Vagina (tissue), 2 donors: ENCODE measurements around the gene CATSPERD. TPM values are rescaled to one million over a fixed set of nuclear protein-coding genes. Genes with fewer than 3 reads are reported as not detected.
"Not testable (repeated sequence)": the region's sequence is repeated elsewhere in the genome, so short reads cannot be mapped to it uniquely, and the experiment has no call there.

Source experiments
- DNase-seq, 2 donors: peaks; one replicate each; pipeline ENCODE4 v3.0.0-alpha.2; 2017; ENCODE audit errors: extremely low spot score in 2 of 2
- H3K27ac ChIP-seq: fragments of 200-600 bp; sonication (generic); one replicate; pipeline ENCODE4 v1.5.1; 2019
- H3K27me3 ChIP-seq: fragments of 200-600 bp; sonication (generic); one replicate; pipeline ENCODE4 v1.5.1; 2019
- H3K36me3 ChIP-seq, 2 donors: fragments of 200-600 bp; sonication (generic); one replicate each; pipeline ENCODE4 v1.5.1; 2017 to 2019
- H3K4me1 ChIP-seq: fragments of 200-600 bp; sonication (generic); one replicate; pipeline ENCODE4 v1.5.1; 2019
- H3K4me3 ChIP-seq, 2 donors: fragments of 200-600 bp; sonication (generic); 1 replicate in 1 of 2; 2 replicates in 1 of 2; pipeline ENCODE4 v1.5.1; 2016 to 2019
- H3K9me3 ChIP-seq: fragments of 200-600 bp; sonication (generic); one replicate; pipeline ENCODE4 v1.5.1; 2019
- CTCF ChIP-seq, 3 experiments: fragments of 450-650 bp in 2 of 3; fragments of 200-600 bp in 1 of 3; sonication (generic) in 1 of 3; IDR thresholded peaks; one replicate each; pipeline ENCODE4 v1.5.1; 2017 to 2019; ENCODE audit warnings: antibody characterized with exemption in 3 of 3, mild to moderate bottlenecking in 2 of 3, moderate library complexity in 2 of 3
- POLR2A ChIP-seq, 2 donors: fragments of 450-650 bp; IDR thresholded peaks; one replicate each; pipeline ENCODE4 v1.6.1; 2017; ENCODE audit warnings: antibody characterized with exemption in 2 of 2, mild to moderate bottlenecking in 2 of 2, moderate library complexity in 2 of 2
- POLR2AphosphoS5 ChIP-seq, 2 donors: sonication (generic); formaldehyde crosslinking; IDR thresholded peaks; one replicate each; pipeline ENCODE4 v1.9.0; 2017; ENCODE audit warnings: antibody characterized with exemption in 2 of 2, mild to moderate bottlenecking in 2 of 2, low read depth in 1 of 2; ENCODE audit not compliant: insufficient read depth in 1 of 2
- intact Hi-C: fragments of 100-400 bp; cut with DNase I; formaldehyde crosslinking; loops from one replicate; pipeline ENCODE4 v1.15.1; 2023
- total RNA-seq: library from RNA; depleted of rRNA; stranded (reverse); fragments of >200 nt; gene quantifications from one replicate; pipeline ENCODE4 v1.2.3, GENCODE V29; 2016

The CATSPERD gene
- total RNA-seq, 1 donor from 2014 or later, result not detected

DNA sequence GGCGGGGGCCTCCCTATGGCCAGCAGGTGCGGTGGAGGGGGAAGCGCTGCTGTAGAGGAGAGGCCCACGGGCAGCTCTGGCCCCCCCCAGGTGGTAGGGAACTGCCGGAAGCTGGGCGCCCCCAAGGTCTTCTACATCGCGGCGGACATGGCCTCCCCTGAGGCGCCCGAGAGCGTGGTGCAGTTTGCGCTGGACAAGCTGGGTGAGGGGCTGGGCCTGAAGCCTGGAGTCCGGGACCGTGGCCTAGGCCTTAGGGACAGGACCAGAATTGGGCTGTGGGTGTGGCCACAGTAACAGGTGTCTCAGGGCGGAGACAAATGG is 34.2 kb upstream of the CATSPERD start:
- intact Hi-C loops, result loop anchor here (5.0 kb wide), 1 partner anchor 64 kb away; the partner anchor contains the start of genes SAFB and SAFB2
- no peaks in the 10 kb centered on the region for H3K9me3 ChIP-seq
- no peak for TF ChIP-seq POLR2AphosphoS5 (IDR thresholded peaks at IDR 0.05; ENCODE audit: insufficient read depth in 1 of 2, low read depth in 1 of 2)
- no peak for TF ChIP-seq POLR2A (IDR thresholded peaks at IDR 0.05)
- TF ChIP-seq CTCF (IDR thresholded peaks at IDR 0.05), result no peak
- H3K4me1 ChIP-seq, result peaks cover 20% of the 10 kb centered on the region
- H3K27me3 ChIP-seq, result no peaks in the 10 kb centered on the region
- H3K4me3 ChIP-seq, result peak overlapping the region; percentile 56 to 59
- H3K36me3 ChIP-seq, result no peaks in the 10 kb centered on the region
- peak overlapping the region; percentile 67 for H3K27ac ChIP-seq
- DNase-seq, result no peak

- TF ChIP-seq POLR2AphosphoS5 (IDR thresholded peaks at IDR 0.05; ENCODE audit: insufficient read depth in 1 of 2, low read depth in 1 of 2) (peak; percentile 29 to 71), CTCF (IDR thresholded peaks at IDR 0.05) (peak; percentile 37 to 73 (median 50)), POLR2A (IDR thresholded peaks at IDR 0.05) (peak in 1 of 2 donors; percentile 10)
- Histone ChIP-seq H3K27ac (peak overlapping the region; percentile 67), H3K36me3 (no peaks in the 10 kb centered on the region), H3K9me3 (no peaks in the 10 kb centered on the region), H3K4me3 (peak overlapping the region; percentile 56 to 59), H3K4me1 (peaks cover 23% of the 10 kb centered on the region), H3K27me3 (no peaks in the 10 kb centered on the region)
- intact Hi-C loops, result loop anchor here (5.0 kb wide), 1 partner anchor 65 kb away; the partner anchor contains the start of genes SAFB and SAFB2
- DNase-seq, result no peak
These were observed 33.6 kb upstream of the CATSPERD start for GRCh38 chr19:5686647-5687359.

DNA sequence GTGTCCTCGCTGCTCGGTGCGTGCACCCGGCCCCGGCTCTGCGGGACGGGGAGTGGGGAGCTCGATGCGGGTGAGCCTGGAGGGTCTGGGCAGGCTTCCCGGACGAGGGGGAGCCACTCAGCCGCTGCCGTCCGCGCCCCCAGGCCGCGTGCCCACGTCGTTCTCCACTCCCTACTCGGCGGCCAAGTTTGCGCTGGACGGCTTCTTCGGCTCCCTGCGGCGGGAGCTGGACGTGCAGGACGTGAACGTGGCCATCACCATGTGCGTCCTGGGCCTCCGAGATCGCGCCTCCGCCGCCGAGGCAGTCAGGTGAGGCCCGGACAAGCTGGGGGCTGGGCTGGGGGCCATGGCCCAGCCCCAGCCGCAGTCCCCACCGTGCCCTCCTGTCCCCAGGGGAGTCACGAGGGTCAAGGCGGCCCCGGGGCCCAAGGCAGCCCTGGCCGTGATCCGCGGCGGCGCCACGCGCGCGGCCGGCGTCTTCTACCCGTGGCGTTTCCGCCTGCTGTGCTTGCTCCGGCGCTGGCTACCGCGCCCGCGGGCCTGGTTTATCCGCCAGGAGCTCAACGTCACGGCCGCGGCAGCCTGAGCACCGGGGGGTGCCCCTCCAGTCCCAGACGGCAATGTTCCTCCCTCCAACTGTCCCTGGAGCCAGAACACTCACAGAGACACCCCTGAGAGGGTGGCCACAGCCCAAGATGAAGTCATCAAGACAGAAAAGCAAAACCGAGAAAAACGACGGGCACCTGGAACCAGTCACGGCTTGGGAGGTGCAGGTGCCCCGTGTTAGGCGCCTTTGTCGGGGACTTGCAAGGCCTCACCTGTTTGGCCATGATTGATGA is 32.9 kb upstream of the CATSPERD start:
- H3K4me1 ChIP-seq, result peaks cover 31% of the 10 kb centered on the region
- no peak for DNase-seq
- H3K4me3 ChIP-seq, result peak overlapping the region; percentile 56 to 59
- TF ChIP-seq POLR2AphosphoS5 (IDR thresholded peaks at IDR 0.05; ENCODE audit: insufficient read depth in 1 of 2, low read depth in 1 of 2) (no peak), POLR2A (IDR thresholded peaks at IDR 0.05) (no peak), CTCF (IDR thresholded peaks at IDR 0.05) (peak in 1 of 3 experiments; percentile 5)
- H3K27ac ChIP-seq, result peak overlapping the region; percentile 67
- H3K9me3 ChIP-seq, result no peaks in the 10 kb centered on the region
- peaks cover 0 to 4% of the 10 kb centered on the region in 2 donors for H3K36me3 ChIP-seq
- intact Hi-C loops, result loop anchor here (5.0 kb wide), 1 partner anchor 65 kb away; the partner anchor contains the start of genes SAFB and SAFB2
- H3K27me3 ChIP-seq, result no peaks in the 10 kb centered on the region

GRCh38 chr19:5688262-5688881 is 32.1 kb upstream of the CATSPERD start:
- H3K4me1 ChIP-seq, result peaks cover 39% of the 10 kb centered on the region
- intact Hi-C loops, result loop anchor here (5.0 kb wide), 1 partner anchor 66 kb away; the partner anchor contains the start of genes SAFB and SAFB2
- H3K27ac ChIP-seq, H3K9me3 ChIP-seq, H3K27me3 ChIP-seq, DNase-seq, H3K4me3 ChIP-seq: not testable (repeated sequence)
- peaks cover 0 to 11% of the 10 kb centered on the region in 2 donors for H3K36me3 ChIP-seq
